C4-2B (cell line): Measurements from ENCODE around the gene KLHL13.
"Not testable (repeated sequence)": the region's sequence is repeated elsewhere in the genome, so short reads cannot be mapped to it uniquely, and the experiment has no call there.

Experiments used
- H3K27ac ChIP-seq: fragments of 450-650 bp; 2 replicates; pipeline ENCODE4 v1.5.1; 2017
- ZFX ChIP-seq: fragments of 450-650 bp; IDR thresholded peaks from 2 replicates; pipeline ENCODE4 v1.6.1; 2017
- TF ChIP-seq, protein P1 (sequence below): fragments of 450-650 bp; conservative IDR thresholded peaks from 2 replicates; pipeline ENCODE4 v1.5.1; 2017; ENCODE audit warnings: mild to moderate bottlenecking

The KLHL13 gene

DNA sequence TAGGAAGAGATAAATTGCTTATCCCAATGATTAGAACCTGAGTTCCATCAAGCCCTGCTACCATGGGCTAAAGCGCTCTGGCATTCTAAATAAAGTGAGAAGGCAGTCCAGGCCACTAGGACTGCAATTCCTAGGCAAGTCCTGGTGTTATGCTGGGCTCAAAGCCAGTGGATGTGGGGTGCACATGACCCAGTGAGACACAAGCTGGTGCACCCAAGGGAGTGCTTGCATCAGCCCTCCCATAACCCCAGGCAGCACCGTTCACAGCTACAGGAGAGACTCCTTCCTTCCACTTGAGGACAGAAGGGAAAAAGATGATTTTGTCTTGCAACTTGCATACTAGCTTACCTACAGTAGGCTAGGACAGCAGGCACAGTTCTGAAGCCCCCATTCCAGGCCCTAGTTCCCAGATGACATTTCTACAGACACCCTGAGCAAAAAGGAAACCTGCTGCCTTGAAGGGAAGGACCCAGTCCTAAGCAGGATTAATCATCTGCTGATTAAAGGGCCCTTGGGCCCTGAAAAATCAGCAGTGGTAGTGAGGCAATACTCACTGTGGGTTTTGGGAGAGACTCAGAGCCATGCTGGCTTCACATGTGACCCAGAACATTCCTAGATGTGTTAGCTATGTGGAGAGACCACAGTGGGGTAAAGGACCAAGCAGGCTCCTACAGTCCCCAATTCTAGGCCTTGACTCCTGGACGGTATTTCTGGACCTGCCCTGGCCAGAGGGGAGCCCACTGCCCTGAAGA is 77.8 kb downstream of the KLHL13 start:
- H3K27ac ChIP-seq, result no peak overlapping the region
- TF ChIP-seq, protein P1, sequence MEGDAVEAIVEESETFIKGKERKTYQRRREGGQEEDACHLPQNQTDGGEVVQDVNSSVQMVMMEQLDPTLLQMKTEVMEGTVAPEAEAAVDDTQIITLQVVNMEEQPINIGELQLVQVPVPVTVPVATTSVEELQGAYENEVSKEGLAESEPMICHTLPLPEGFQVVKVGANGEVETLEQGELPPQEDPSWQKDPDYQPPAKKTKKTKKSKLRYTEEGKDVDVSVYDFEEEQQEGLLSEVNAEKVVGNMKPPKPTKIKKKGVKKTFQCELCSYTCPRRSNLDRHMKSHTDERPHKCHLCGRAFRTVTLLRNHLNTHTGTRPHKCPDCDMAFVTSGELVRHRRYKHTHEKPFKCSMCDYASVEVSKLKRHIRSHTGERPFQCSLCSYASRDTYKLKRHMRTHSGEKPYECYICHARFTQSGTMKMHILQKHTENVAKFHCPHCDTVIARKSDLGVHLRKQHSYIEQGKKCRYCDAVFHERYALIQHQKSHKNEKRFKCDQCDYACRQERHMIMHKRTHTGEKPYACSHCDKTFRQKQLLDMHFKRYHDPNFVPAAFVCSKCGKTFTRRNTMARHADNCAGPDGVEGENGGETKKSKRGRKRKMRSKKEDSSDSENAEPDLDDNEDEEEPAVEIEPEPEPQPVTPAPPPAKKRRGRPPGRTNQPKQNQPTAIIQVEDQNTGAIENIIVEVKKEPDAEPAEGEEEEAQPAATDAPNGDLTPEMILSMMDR, result no peak
- TF ChIP-seq ZFX, result no peak

- H3K27ac ChIP-seq, result no peak overlapping the region
- no peak for TF ChIP-seq ZFX
- TF ChIP-seq, protein P1, result no peak
Measured at GRCh38 chrX:118026631-118027030, 90.0 kb downstream of the KLHL13 start.

- no peak overlapping the region for H3K27ac ChIP-seq
- TF ChIP-seq, protein P1, result no peak
- no peak for TF ChIP-seq ZFX
Measured at GRCh38 chrX:118025226-118025625, 91.4 kb downstream of the KLHL13 start.

DNA sequence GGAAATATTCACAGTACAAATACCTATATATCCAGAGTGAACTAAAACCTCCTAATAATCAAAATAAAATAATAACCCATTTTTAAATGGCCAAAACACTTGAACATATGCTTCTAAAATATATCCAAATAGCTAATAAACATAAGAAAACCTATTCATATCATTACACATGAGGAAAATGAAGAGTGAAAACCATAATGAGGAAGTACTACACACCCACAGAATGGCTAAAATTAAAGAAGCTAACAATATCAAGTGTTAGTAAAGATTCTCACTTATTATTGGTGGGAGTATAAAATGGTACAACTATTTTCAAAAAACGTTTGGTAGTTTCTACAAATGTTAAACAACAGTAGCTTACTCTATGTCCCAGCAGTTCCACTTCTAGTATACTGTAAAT is 92.1 kb downstream of the KLHL13 start:
- TF ChIP-seq ZFX, result no peak
- TF ChIP-seq, protein P1, result no peak
- no peak overlapping the region for H3K27ac ChIP-seq

DNA sequence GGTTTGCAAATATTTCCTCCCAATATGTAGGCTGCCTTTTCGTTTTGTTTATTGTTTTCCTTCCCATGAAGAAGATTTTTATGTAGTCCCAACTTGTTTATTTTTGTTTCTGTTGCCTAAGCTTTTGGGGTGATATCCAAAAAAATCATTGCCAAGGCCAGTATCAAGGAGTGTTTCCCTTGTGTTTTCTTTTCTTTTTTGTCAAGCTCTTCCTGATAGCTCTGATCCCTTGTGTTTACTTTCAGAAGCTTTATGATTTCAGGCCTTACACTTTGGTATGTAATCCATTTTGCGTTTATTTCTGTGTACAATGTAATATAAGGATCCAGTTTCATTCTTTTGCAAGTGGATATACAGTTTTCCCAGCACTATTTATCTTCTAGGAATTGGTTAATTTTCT is 93.9 kb downstream of the KLHL13 start:
- TF ChIP-seq, protein P1, result no peak
- no peak for TF ChIP-seq ZFX
- H3K27ac ChIP-seq, result no peak overlapping the region

DNA sequence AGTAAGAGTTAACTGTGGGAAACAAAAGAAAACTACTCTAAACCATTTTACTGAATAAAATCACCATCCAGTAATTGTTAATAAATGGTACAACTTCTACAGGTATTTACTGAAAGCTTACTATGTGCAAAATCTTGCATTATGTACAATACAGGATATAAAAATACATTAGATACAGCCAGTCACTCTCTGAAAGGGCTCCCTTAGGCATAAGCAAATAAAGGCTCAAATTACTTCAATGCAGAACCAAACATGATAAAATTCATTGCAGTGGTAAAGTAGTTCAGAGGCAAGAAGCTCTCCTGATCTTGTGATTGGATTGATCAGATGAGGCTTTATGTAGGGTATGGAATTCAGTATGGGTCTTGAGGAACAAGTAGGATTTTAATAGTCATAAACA is 100.2 kb downstream of the KLHL13 start:
- H3K27ac ChIP-seq, result no peak overlapping the region
- TF ChIP-seq ZFX, result no peak
- TF ChIP-seq, protein P1, result no peak

GRCh38 chrX:118002417-118002816 is 114.2 kb downstream of the KLHL13 start:
- not testable (repeated sequence) for H3K27ac ChIP-seq

DNA sequence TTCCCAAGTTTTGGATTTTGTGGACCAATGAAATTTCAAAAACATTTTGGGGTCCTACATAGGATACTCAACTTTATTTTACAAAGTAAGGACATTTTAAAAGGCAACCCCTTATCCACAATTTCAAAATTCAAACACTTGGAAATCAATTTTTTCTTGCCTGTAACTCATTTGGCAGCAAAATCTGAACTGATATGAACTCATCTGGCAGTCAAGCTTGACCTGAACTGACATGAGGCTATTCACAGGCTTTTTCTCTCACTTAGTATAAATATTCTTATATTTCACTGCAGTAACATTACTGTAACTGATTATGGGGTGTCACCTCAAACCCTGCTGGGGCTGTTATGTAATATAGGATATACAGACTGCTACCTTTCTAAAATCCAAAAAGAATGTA is 116.1 kb downstream of the KLHL13 start:
- TF ChIP-seq, protein P1, result no peak
- TF ChIP-seq ZFX, result no peak
- H3K27ac ChIP-seq, result no peak overlapping the region
